Measurements from ENCODE around the gene ALX3. TPM values are rescaled to one million over a fixed set of nuclear protein-coding genes. Genes with fewer than 3 reads are reported as not detected.

The ALX3 gene
- total RNA-seq, 2 donors from 2014 or later: not detected

GRCh38 chr1:110043016-110043415 lies 27.5 kb downstream of the ALX3 start:
- H3K36me3 ChIP-seq (ENCODE audit: control insufficient read depth, insufficient read depth, low read length): peaks cover 98% of the 10 kb centered on the region
- H3K9me3 Mint-ChIP-seq: no peaks in the 10 kb centered on the region

GRCh38 chr1:110040548-110040947 lies 29.9 kb downstream of the ALX3 start:
- Histone ChIP-seq H3K27me3 (ENCODE audit: control insufficient read depth, insufficient read depth, low read length, poor library complexity, severe bottlenecking) (no peaks in the 10 kb centered on the region), H3K4me1 (ENCODE audit: control insufficient read depth, insufficient read depth, low read length) (no peaks in the 10 kb centered on the region), H3K9ac (ENCODE audit: extremely low read depth, low read length, poor library complexity, severe bottlenecking) (no peak overlapping the region), H3K9me3 (ENCODE audit: control insufficient read depth, low read length) (no peaks in the 10 kb centered on the region), H3K4me3 (ENCODE audit: low read length) (no peak overlapping the region), H3K36me3 (ENCODE audit: control insufficient read depth, insufficient read depth, low read length) (peaks cover 87% of the 10 kb centered on the region), H3K27ac (ENCODE audit: low read depth, low read length) (no peak overlapping the region)
- no peaks in the 10 kb centered on the region for H3K9me3 Mint-ChIP-seq
- DNase-seq: no peak
- H3K36me3 Mint-ChIP-seq (ENCODE audit: low read depth): peaks cover 81% of the 10 kb centered on the region
- no peak for TF ChIP-seq CTCF (conservative IDR thresholded peaks at IDR 0.05)
- no peaks in the 10 kb centered on the region for H3K27me3 Mint-ChIP-seq (ENCODE audit: insufficient read depth)
- peaks cover 5% of the 10 kb centered on the region for H3K4me1 Mint-ChIP-seq
- H3K27ac Mint-ChIP-seq: no peak overlapping the region
- 92% methylated on average over 4 of the region's 4 CpGs; no CpG with 5 or more reads in 1 of the 2 experiments for WGBS, 2 experiments (ENCODE audit: insufficient coverage in 1 of 2, insufficient read length in 1 of 2)
- H3K4me3 Mint-ChIP-seq: no peak overlapping the region

More at GRCh38 chr1:110043016-110043415, 27.5 kb downstream of the ALX3 start:
- Histone ChIP-seq H3K9ac (ENCODE audit: extremely low read depth, low read length, poor library complexity, severe bottlenecking) (no peak overlapping the region), H3K27ac (ENCODE audit: low read depth, low read length) (no peak overlapping the region), H3K9me3 (ENCODE audit: control insufficient read depth, low read length) (no peaks in the 10 kb centered on the region), H3K4me1 (ENCODE audit: control insufficient read depth, insufficient read depth, low read length) (no peaks in the 10 kb centered on the region), H3K4me3 (ENCODE audit: low read length) (no peak overlapping the region), H3K27me3 (ENCODE audit: control insufficient read depth, insufficient read depth, low read length, poor library complexity, severe bottlenecking) (no peaks in the 10 kb centered on the region)
- no peaks in the 10 kb centered on the region for H3K27me3 Mint-ChIP-seq (ENCODE audit: insufficient read depth)
- 92 to 94% methylated on average over 8 to 10 of the region's 10 CpGs for WGBS, 2 experiments (ENCODE audit: insufficient coverage in 1 of 2, insufficient read length in 1 of 2)
- H3K4me3 Mint-ChIP-seq: no peak overlapping the region
- H3K4me1 Mint-ChIP-seq: no peaks in the 10 kb centered on the region
- peaks cover 91% of the 10 kb centered on the region for H3K36me3 Mint-ChIP-seq (ENCODE audit: low read depth)
- TF ChIP-seq CTCF (conservative IDR thresholded peaks at IDR 0.05): no peak
- DNase-seq: no peak
- H3K27ac Mint-ChIP-seq: no peak overlapping the region

- Mint-ChIP-seq H3K27me3 (ENCODE audit: insufficient read depth) (no peaks in the 10 kb centered on the region), H3K27ac (no peak overlapping the region), H3K36me3 (ENCODE audit: low read depth) (peaks cover 73% of the 10 kb centered on the region), H3K9me3 (no peaks in the 10 kb centered on the region), H3K4me3 (no peak overlapping the region), H3K4me1 (peaks cover 9% of the 10 kb centered on the region)
- Histone ChIP-seq H3K36me3 (ENCODE audit: control insufficient read depth, insufficient read depth, low read length) (peaks cover 78% of the 10 kb centered on the region), H3K4me1 (ENCODE audit: control insufficient read depth, insufficient read depth, low read length) (no peaks in the 10 kb centered on the region), H3K9me3 (ENCODE audit: control insufficient read depth, low read length) (no peaks in the 10 kb centered on the region), H3K27me3 (ENCODE audit: control insufficient read depth, insufficient read depth, low read length, poor library complexity, severe bottlenecking) (no peaks in the 10 kb centered on the region), H3K27ac (ENCODE audit: low read depth, low read length) (no peak overlapping the region), H3K9ac (ENCODE audit: extremely low read depth, low read length, poor library complexity, severe bottlenecking) (no peak overlapping the region), H3K4me3 (ENCODE audit: low read length) (no peak overlapping the region)
- TF ChIP-seq CTCF (conservative IDR thresholded peaks at IDR 0.05): no peak
- DNase-seq: no peak
- WGBS, 2 experiments (ENCODE audit: insufficient coverage in 1 of 2, insufficient read length in 1 of 2): 94 to 98% methylated on average over 4 of the region's 4 CpGs
Observed at GRCh38 chr1:110039641-110040040, 30.8 kb downstream of the ALX3 start.

Measured in endodermal cell (in vitro differentiated cells).